Measurements from ENCODE around the gene DCTN1. TPM values are rescaled to one million over a fixed set of nuclear protein-coding genes. Genes with fewer than 3 reads are reported as not detected.

Gene DCTN1
- total RNA-seq, 3 donors from 2014 or later: 92.2 to 125 (median 103) TPM

DNA sequence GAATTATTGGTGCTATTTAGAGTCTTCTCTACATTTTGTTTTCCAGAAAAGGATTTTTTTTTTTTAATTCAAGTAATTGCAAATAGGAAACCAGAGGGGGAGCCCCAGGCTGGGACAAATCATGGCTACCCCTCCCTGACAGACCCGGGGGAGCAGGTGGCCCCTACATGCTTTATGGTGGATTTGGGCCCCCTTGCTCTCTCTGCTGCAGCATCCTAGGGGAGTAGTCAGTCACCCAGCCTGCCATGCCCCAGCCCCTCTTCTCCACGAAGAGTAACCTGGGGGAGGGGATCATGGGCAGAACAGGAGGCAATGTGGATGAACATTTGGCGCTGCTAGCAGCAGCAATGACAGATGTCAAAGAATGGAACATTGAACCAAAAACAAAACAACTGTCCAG lies 36.7 kb upstream of the DCTN1 start:
- Histone ChIP-seq H3K27me3 (no peaks in the 10 kb centered on the region), H3K36me3 (no peaks in the 10 kb centered on the region), H3K4me3 (no peak overlapping the region), H3K27ac (no peak overlapping the region), H3K9me3 (no peaks in the 10 kb centered on the region), H3K4me1 (peaks cover 0 to 5% of the 10 kb centered on the region in 2 donors)
- TF ChIP-seq POLR2AphosphoS5 (IDR thresholded peaks at IDR 0.05) (no peak), POLR2A (IDR thresholded peaks at IDR 0.05) (no peak)
- TF ChIP-seq, protein P1, sequence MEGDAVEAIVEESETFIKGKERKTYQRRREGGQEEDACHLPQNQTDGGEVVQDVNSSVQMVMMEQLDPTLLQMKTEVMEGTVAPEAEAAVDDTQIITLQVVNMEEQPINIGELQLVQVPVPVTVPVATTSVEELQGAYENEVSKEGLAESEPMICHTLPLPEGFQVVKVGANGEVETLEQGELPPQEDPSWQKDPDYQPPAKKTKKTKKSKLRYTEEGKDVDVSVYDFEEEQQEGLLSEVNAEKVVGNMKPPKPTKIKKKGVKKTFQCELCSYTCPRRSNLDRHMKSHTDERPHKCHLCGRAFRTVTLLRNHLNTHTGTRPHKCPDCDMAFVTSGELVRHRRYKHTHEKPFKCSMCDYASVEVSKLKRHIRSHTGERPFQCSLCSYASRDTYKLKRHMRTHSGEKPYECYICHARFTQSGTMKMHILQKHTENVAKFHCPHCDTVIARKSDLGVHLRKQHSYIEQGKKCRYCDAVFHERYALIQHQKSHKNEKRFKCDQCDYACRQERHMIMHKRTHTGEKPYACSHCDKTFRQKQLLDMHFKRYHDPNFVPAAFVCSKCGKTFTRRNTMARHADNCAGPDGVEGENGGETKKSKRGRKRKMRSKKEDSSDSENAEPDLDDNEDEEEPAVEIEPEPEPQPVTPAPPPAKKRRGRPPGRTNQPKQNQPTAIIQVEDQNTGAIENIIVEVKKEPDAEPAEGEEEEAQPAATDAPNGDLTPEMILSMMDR (IDR thresholded peaks at IDR 0.05): no peak
- intact Hi-C loops (cut with DNase I; ENCODE audit: low total_unique reads): no loop called here
- no peak for DNase-seq (ENCODE audit: low spot score in 2 of 2)

DNA sequence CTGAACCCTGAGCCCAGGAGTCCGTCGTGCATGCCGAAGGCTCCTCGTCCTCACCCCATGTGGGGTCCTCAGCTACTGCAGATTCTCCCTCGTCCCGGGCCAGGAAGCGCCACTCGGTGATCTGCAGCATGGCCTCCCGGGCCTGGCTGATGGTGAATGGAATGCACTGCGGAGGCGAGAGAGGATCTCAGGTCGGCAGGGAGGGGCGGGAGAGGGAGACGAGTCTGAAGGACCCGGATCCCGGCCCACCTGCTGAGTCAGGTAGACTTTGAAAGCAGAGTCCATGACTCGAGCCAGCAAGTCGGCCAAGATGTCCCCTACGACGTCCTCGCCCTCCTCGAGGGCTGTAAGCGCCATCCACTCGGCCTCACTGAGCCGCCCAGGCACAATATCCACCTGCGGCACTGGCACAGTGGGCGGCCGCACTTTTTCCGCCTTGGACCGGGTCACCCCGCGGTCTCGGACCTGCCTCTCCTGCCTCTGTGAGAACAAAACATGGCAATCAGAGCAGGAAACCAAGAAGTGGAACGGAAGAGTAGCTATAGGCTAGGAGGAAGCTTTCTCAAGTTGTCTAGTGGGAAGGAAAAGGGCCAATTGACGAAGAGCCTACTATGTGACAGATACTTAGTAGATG lies 35.8 kb upstream of the DCTN1 start:
- DNase-seq (ENCODE audit: low spot score in 2 of 2): peak in 1 of 2 donors; percentile 68
- H3K27ac ChIP-seq: peak overlapping the region; percentile 70 to 89

DNA sequence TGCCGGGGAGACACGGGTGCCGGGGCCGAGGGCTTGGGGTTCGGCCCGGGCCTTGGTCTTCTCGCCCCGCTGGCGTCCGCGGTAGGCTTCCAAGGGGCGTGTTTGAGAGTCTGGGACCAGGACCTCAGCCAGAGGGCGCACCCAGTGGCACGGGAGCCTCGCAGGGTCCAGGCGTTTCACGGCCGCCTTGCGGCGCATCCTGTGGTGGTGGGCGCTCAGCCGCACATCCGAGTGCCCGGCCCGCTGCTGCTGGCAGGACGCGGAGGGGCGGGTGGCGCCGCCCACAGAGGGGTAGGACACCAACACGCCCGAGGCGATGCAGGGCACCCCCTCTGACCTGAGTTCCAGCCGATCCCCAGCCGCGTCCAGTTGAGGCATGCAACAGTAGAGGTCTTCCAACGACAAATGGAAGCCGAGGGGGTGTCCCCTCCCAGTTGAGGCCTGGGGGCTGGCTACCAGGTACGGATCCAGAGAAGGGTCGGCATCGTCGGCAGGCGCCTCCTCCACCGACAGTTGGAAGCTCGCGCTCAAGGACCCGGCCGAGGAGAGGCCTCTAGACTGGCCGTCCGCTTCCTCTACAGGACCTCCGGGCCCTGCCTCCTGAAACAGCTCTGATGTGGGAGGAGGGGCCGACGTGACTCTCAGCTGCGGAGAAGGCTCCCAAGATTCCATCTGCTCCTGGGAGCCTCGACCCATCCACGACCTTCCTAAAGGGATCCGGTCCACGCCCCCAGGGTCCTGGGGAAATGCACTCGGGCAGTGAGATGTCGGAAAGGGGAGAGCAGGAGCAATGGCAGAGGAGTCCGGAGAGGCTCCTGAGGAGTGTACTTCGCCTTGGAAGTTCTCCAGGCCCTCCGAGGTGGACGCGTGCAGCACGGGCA lies 35.0 kb upstream of the DCTN1 start:
- Histone ChIP-seq H3K27ac (peak overlapping the region; percentile 70 to 89), H3K4me3 (peak overlapping the region; percentile 54 to 75 (median 62)), H3K9me3 (no peaks in the 10 kb centered on the region), H3K4me1 (peaks cover 0 to 5% of the 10 kb centered on the region in 2 donors), H3K27me3 (no peaks in the 10 kb centered on the region), H3K36me3 (no peaks in the 10 kb centered on the region)
- intact Hi-C loops (cut with DNase I; ENCODE audit: low total_unique reads): no loop called here
- TF ChIP-seq, protein P1 (IDR thresholded peaks at IDR 0.05): peak in 1 of 3 donors; percentile 12
- no peak for TF ChIP-seq POLR2A (IDR thresholded peaks at IDR 0.05)
- no peak for DNase-seq (ENCODE audit: low spot score in 2 of 2)

More for the DNA sequence above, 35.8 kb upstream of the DCTN1 start:
- Histone ChIP-seq H3K27me3 (no peaks in the 10 kb centered on the region), H3K36me3 (no peaks in the 10 kb centered on the region), H3K4me3 (peak overlapping the region; percentile 54 to 75 (median 62)), H3K4me1 (peaks cover 0 to 5% of the 10 kb centered on the region in 2 donors), H3K9me3 (no peaks in the 10 kb centered on the region)
- intact Hi-C loops (cut with DNase I; ENCODE audit: low total_unique reads): no loop called here
- TF ChIP-seq POLR2AphosphoS5 (IDR thresholded peaks at IDR 0.05): no peak
- TF ChIP-seq POLR2A (IDR thresholded peaks at IDR 0.05): no peak
- TF ChIP-seq, protein P1 (IDR thresholded peaks at IDR 0.05): no peak

DNA sequence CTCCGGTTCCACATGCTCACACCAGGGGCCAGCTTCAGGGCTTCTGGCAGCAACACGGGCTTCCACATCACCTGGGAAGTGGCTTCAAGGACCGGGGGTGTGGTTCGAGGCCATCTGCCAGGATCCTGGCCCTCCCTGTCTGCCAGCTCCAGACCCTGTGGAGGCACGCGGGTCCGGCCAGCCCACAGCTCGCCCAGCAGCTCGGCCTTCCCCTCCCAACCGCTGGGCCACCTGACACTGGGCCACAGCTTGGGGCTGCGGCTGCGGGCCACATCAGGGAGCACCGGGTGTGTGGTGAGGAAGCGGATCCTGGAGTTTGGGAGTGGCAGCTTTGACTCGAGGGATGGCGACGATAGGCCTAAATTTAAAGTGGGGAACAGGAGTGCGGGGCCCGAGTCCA lies 34.3 kb upstream of the DCTN1 start:
- Histone ChIP-seq H3K27me3 (no peaks in the 10 kb centered on the region), H3K27ac (peak overlapping the region; percentile 70 to 89), H3K4me3 (peak overlapping the region; percentile 54 to 75 (median 62)), H3K36me3 (no peaks in the 10 kb centered on the region), H3K9me3 (no peaks in the 10 kb centered on the region), H3K4me1 (peaks cover 0 to 5% of the 10 kb centered on the region in 2 donors)
- intact Hi-C loops (cut with DNase I; ENCODE audit: low total_unique reads): no loop called here
- no peak for TF ChIP-seq POLR2AphosphoS5 (IDR thresholded peaks at IDR 0.05)
- no peak for TF ChIP-seq POLR2A (IDR thresholded peaks at IDR 0.05)
- TF ChIP-seq, protein P1 (IDR thresholded peaks at IDR 0.05): no peak
- no peak for DNase-seq (ENCODE audit: low spot score in 2 of 2)

Measured in breast epithelium (tissue), 4 donors.